TTC549 (cell line): ENCODE measurements around the gene RAPGEF1.
"Not testable (repeated sequence)": the region's sequence is repeated elsewhere in the genome, so short reads cannot be mapped to it uniquely, and the experiment has no call there.

ENCODE experiments used
- FAIRE-seq: peaks from 2 replicates; lab custom pipeline; 2012; peaks lifted over from hg19 to GRCh38; lab: Jason Lieb, UNC

Gene RAPGEF1

DNA sequence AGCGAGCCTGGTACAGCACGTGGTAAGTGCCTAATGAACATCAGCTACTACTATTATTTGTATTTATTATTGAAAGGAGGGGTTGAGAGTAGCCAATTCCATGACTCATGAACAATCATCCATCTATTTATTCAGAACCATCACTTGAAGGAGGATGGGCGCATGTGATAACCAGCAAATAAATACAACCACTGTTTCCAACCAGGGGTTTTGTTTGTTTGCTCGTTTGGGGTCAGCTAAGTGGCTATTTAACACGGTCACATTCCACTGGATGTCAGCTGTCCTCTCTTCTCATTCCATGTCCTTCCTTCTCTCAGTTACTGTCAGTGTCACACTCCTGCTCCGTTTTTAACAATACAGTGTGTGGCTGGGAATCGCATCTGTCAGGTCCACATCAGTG is 8.6 kb downstream of the RAPGEF1 start:
- FAIRE-seq, result no peak

DNA sequence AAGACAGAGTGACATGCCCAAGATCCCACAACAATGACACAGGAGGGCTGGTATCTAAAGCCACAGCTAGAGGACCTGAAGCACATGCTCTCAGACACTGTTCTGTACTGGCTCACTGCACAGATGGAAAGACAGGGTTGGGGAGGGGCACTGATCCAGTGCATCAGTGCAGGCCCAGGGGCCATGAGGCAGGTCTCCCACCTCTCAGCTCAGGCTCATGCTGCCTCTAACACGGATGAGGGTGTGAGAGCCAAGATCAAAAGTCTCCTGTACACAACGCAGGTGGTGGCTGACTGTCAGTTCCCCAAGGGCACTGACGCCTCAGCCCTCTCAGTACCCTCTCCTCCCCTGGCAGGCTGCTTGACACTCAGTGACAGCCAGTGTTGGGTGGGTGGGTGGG is 10.9 kb downstream of the RAPGEF1 start:
- no peak for FAIRE-seq

DNA sequence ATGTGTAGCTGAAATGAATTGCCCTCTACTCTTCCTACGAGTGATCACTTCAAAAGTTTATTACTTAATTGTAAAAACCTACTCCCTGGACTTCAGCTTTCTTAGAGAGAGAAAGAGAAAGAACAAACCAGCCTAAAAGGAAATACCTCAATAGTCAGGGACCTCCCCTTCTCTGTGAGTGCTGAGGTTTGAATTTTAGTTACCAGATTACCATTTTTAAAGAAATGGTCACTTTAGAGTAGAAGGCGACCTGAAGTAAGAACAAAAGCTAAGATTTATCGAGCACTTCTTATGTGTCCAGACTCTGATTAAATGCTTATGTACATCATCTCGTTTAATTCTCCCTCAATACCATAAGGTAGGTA is 11.3 kb downstream of the RAPGEF1 start:
- no peak for FAIRE-seq

DNA sequence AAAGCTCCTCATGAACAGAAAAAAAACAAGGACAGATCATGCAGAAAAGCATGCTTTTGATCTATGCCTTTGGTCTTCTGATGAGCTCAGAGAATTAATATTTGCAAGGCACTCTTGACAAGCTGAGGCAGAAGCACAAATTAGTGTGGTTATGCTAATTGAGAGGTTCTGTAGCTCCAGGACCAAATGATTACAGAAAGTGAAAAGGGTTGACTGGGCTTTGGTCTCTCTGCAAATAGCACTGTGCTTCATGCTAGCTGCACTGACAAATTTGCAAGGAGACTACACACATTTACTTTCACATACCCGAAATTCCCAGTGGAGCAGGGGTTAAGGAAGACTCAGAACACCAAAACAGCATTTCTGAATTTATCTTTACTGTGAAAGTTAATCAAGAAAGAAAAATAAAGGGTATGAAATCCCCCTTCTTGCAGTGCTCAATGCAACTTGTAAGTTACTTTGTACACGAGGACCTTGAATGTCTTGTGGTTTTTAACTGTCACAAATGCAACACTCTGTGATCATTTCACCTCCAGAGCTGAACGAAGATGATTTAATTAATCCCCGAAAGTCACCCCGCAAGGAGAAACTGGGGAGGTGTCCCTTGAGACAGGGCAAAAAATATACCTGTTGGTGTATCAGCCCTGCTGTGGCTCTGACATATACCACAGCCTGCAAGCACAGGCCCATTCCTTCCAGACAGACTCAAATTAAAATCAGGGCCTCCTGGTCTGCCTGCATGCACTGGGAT is 11.9 kb downstream of the RAPGEF1 start:
- no peak for FAIRE-seq

DNA sequence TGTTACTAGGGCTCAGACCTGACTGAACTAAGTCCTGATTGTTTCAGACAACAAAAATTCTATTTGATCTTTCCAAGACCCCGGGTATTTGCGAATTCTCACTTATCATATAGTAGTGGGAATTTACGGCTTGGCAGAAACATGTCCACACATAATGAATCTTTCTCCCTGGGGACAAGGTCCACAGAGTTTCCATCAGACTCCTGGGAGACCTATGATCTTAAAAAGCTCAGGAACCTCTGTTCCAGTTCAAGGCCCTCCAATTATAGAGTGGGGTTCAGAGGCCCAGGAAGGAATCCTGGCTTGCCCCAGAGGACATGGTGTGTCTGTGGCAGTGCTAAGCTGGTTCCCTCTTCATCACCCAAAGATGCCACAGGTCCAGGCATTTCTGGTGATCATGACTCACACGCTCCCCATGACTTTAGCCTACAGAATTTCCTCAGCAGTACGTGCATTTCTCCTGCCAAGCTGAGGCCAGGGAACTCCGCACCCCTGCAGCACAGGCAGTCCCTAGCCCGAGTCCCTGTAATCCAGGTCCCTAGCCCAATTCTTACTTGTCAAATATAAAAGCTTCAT is 12.6 kb downstream of the RAPGEF1 start:
- FAIRE-seq, result no peak

DNA sequence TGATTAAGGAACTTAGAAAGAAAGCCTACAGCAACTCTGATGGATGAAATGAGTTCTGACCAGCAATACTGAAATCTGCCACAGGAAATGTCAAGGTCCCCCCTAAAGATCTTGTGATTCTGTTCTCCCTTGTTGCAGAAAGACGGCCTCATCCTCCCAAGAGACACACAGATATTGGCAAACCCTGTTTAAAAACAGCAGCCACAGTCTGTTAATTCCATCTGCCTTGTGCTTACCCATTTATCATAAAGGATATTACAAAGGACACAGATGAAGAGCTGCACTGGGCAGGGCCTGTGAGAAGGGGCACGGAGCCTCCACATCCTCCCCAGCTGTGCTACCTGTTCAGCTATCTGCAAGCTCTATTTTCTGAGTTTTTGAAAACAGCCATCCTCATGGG is 15.2 kb downstream of the RAPGEF1 start:
- FAIRE-seq, result no peak

DNA sequence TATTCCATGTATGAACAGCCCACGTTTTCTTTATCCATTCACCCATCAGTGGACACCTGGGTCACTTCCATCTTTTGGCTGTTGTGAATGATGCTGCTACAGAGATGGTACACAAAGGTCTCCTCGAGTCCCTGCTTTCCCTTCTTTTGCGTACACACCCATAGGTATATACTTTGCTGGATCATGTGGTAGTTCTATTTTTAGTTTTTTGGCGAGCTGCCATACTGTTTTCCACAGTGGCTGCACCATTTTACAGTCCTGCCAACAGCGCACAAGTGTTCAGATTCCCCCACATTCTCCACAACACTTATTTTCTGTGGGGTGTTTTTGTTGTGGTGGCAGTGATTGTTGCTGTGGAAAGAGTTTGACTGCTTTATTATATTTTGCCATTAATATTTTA is 16.2 kb downstream of the RAPGEF1 start:
- FAIRE-seq, result no peak

DNA sequence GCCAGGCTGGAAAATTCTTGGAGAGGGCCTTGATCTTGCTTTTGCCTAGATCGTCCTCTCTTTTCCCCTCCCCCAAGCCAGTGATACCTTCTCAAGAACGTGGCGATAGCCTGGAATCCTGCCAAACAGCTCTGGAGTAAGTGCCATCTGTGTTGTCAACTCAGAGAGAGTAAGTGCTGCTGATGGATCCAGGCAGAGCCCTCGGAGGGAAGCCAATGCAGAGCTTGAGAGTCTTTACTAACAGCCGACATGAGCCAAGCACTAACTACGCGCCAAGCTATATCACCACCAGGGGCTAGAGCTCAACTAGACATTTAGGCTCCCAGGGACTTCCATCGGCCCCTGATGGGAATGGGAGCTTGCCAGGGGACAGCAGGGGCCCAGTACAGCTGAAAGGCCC is 17.6 kb downstream of the RAPGEF1 start:
- no peak for FAIRE-seq

DNA sequence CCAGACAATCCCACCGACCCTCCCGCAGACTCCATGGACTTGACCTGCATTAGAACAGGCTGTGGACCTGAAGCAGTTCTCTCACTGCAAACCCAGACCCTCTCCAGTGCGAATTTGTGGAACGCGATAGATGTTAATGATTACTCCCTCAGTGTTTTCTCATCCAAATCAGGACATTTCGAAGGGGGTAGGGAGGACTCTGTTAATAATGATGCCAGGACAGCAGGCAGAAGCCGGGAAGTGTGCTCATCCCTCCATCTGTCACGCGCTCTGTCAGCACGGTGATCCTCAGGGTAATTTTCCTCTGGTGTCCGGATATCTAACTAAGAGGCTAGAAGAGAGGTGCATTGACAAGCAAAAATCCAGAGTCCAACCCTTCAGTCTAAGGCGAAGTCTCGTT is 18.8 kb downstream of the RAPGEF1 start:
- FAIRE-seq, result no peak

DNA sequence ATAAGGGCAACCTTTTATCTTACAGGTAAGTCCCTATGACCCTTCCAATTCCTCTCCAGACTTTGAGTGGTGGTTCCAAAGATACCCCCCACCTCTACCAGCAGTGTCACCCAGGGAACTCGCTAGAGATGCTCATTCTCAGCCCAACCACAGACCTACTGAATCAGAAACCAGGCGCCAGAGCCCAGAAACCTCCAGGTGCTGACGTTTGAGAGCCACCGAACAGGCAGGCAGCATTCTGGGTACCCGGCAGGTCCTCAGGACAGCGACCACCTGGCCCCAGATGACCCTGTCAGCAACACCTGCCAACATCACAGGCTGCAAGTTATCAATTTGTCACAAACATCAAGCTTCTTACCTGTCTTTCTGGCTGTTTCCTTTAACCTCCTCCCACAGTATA is 19.5 kb downstream of the RAPGEF1 start:
- no peak for FAIRE-seq

DNA sequence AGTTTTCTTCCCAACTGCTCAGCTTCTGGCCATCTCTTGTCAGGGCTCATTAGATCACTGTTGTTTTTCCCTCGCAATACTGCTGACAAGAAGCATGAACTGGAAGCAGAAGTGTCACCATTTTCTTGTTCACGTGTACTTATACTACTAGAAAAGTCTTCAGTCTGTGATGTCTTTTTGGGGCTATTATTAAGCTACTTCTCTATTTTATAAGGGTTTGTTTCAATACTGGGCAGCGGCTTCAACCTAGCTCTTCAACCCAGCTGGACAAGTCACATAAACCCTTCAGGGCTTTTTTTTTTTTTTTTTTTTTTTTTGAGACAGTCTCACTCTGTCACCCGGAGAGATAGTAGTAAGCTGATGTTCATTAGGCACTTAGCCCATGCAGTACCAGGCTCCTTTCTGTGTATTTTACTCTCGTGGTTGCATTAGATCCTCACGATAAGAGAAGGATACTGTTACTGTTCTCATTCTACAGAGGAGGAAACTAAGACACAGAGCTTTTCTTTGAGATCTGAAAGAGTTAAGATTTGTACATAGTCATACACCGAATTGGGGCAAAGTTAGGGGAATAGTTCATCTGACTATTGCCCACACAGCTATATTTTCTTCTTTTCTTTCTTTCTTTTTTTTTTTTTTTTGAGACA is 20.5 kb downstream of the RAPGEF1 start:
- no peak for FAIRE-seq

DNA sequence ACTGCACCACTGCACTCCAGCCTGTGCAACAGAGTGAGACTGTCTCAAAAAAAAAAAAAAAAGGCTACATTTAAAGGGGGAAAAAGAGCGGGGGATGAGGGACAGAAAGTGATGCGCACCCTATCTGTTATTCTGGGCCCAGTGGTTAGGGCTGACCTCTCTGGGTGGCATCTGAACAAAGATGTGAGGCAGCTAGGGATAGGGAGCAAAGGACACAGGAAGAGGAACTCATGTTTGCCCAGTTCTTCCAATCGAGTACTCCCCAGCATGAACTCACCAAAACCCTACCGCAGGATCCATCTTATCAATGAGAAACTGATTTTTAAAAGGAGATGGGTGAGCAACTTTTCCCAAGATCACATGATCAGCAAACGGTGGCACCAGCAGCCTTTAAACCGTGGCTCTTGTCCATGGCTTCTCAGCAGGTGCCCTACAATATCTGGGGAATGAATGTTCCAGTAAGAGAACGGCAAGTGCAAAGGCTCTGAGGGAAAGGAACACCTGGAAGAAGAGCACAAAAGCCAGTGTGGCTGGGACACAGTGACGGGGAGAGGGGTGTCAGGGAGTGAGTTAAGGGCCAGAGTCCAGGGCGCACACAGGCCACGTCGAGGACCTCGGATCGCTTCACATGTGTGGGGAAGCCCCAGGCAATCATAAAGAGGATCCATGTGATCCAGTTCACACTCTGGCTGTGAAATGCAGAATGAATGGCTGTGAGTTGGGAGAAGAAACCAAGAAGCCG is 22.0 kb downstream of the RAPGEF1 start:
- no peak for FAIRE-seq

DNA sequence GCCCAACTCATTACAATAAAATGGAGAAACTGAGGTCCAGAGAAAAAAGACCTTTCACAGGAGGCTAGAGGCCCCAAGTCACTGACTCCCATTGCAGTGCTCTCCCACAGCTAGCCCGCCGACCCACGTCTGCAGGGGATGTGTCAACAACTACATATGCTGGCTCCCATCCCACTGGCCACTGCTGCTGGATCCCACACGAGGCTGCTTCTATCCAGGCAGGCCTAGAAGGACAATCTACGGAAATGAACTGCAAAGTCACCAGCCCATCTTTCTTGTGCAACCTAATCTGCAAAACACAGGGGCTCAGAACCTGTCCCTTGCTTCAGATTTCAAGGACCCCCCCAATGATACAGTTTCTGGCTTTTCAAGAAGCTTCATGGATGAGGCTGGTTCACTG is 24.0 kb downstream of the RAPGEF1 start:
- FAIRE-seq, result no peak

DNA sequence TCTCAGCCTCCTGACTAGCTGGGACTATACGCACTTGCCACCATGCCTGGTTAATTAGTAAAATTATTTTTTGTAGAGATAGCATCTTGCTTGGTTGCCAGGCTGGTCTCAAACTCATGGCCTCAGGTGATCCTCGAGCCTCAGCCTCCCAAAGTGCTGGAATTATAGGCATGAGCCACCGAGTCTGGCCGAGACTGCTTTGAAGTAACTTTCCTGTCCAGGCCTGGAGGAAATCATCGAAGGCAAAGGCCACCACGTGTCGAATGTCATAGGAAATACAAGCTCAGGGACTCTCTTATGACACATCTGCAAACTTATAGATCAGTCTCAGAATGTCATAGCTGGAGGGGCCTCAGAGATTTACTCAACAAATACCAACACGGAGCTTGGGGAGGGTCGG is 25.1 kb downstream of the RAPGEF1 start:
- FAIRE-seq, result no peak

DNA sequence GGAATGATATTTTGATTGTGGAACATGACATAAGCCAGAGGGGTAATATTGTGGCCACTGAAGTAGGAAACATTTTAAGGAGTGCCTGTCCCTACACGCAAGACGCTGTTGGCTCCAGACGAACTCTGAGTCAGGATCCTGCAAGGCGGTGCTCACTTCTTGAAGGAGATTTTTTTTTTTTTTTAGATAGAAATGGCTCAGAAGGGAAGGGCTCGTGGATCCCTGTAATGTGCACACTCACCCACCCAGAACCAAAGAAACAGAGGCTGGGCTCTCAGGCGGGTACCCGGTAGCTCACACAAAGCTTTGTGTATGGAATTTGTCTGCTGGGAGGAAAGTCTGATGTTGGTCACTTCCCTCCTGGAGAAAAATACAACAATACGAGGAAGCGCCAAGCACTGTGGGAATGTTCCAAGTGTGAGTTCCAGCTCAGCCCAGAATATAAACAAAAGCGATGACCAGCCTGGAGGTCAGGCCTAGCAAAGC is 25.7 kb downstream of the RAPGEF1 start:
- no peak for FAIRE-seq

DNA sequence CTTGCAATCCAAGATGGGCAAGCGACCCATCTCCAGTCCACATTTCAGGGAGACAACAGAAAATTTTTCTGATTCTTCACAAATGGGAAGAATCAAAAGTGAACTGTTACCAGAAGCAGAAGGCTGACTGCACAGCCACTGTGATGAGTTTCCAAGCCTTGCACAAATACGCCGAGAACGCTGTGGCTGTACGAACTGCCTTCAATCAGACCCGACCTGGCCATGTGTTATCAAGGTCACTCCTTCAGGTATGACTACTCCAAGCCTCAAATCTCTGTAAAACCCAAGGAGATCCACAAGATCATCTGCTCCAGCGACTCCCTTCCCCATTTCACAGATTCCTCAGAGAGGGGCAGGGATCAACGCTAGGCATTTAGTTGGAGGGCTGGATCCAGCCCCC is 26.9 kb downstream of the RAPGEF1 start:
- no peak for FAIRE-seq

DNA sequence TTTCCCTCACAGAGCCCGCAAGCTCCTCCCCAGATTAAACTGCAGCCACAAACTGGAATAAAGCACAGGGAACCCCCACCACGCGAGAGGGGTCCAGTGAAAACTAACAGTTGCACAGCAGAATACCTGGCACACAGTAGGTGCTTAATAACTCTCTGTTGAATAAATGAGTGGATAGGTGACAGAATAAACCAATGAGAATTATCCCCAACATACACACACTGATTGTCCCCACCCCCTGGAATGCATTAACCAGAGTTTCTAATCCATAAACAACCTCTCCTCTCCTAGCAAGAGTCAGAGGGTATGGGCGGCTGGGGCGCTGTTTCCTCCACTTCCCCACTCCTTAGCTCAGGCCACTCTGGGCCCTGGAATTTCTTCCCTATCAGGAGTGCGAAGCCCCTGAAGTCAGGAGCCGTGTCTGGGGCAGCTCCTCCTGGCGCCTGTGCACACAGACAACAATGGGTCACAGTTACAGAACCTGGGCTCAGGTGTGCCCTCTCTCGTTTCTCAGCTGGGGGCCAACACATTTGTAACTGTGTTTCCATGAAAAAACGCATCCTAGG is 27.6 kb downstream of the RAPGEF1 start:
- FAIRE-seq, result no peak

DNA sequence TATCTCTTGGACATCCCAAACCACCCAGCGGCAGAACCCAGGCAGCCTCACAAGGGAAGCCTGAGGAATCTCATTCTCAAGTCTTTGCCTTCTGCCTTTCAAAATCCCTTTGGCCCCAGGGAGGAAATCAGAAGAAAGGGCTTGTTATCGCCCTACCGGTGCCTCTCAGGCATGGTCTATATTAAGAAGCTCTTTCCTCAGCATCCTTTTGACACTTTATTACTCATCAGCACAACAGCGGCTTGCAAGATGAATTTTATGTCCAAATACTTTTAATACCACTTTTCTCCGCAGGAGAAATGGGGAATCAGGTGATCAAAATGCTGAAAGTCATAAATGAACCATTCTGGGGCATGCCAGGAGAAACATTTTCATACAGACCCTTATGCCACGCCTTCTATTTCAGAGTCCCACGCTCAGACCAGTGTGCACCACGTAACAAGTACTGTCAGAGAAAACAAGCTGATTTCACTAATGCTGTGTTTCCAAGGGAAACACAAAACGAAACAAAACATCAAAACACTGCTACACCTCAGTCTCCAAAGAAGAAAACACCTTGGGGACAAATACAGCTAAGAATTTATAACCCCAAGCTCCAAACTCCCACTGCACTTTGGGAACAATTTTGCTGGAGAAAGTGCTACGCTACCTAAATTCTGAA is 30.0 kb downstream of the RAPGEF1 start:
- no peak for FAIRE-seq

DNA sequence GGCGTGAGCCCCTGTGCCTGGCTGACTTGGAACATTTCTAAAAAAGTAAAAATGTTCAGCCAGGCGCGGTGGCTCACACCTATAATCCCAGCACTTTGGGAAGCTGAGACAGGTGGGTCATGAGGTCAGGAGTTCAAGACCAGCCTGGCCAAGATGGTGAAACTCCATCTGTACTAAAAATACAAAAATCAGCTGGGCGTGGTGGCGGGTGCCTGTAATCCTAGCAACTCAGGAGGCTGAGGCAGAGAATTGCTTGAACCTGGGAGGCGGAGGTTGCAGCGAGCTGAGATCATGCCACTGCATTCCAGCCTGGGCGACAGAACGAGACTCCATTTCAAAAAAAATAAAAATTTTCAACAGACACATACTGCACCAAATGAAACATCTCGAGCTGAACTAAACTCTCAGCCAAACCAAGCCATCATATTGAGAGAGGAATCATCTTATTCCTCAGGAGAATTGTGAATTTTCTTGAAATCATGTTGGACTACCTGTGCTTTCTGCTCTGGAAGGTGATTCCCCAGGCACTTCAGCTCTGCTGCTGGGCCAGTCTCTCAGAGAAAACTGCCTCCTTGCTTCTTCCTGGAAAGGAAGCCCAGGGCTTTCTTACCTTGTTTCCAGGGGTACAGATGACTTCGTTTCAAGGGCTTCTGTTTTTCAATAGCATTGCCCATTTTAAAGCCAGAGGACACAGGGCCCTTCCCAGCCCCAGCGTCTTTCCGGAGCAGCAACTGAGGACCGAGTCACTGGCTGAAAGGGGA is 30.7 kb downstream of the RAPGEF1 start:
- not testable (repeated sequence) for FAIRE-seq

DNA sequence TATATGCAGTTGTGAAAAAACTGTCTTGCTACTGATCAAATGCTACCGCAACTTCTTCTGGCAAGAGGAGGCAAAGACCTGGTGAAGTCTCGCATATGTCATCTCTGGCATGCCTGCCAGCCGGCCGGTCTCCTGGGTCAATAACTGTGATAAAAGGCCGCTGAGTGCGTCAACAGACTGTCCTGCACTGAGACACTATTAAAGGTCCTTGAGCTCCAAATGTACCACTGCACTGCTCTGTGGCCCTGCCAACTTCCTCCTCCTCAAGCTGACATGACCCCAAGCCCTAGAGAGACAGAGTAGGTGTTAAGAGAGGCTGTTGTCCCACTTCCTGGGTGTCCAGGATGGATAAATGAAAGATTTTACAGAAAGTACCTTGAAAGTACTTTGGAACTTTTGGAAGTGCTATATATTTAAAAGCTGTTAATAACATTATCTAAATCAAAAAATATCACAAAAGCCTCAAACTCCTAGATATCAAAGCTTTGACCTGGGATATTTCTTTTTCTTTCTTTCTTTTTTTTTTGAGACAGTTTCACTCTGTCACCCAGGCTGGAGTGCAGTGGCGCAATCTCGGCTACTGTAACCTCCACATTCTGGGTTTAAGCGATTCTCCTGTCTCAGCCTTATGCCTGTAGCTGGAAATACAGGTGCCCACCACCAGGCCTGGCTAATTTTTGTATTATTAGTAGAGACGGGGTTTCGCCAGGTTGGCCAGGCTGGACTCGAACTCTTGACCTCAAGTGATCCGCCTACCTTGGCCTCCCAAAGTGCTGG is 31.5 kb downstream of the RAPGEF1 start:
- FAIRE-seq, result no peak

DNA sequence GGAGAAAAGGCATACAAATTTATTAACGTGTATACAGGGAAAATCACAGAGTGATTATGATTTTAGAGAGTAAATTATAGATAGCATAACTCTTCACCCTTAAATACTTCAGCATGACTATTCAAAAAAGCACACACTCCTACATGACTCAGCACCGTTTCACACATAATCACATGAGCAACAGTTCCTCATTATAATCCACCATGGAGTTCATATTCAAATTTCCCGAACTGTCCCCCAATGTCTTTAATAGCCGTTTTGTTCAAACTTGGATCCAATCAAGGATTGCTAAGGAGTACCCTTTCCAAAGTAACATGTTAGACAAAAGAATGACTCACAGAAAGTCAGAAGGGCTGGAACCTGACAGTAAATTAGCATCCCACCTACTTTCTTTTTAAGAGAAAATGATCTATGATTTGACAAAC is 32.1 kb downstream of the RAPGEF1 start:
- no peak for FAIRE-seq
